Measurements from ENCODE around the gene SYNJ2. TPM values are rescaled to one million over a fixed set of nuclear protein-coding genes. Genes with fewer than 3 reads are reported as not detected.

The SYNJ2 gene
- total and polyA plus RNA-seq, 2 of the 4 experiments (the other 2 are of a cell fraction): 40.8 to 45.2 TPM

DNA sequence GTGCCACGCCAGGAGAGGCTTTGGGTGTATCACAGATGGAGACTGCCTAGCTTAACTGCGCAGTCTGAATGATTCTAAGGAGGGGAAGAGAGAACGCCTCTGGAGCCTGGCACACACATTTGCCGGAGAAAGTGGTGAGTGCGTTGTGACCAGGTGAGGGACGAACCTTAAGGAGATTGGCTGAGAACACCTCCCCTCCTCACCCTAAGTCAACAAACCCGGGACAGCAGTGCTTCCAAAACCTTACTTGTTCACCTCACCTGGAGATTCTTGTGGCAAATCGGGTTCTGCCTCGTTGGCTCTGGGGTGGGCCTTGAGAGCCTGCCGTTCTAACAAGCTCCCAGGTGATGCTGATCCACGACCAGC lies 9.4 kb downstream of the SYNJ2 start (continued):
- TF ChIP-seq MXI1 (IDR thresholded peaks at IDR 0.05; ENCODE audit: borderline replicate concordance, low read depth, low read length) (no peak), CEBPB (IDR thresholded peaks at IDR 0.05; ENCODE audit: low read depth, low read length) (no peak), BHLHE40 (IDR thresholded peaks at IDR 0.05; ENCODE audit: low read depth, low read length) (no peak)

DNA sequence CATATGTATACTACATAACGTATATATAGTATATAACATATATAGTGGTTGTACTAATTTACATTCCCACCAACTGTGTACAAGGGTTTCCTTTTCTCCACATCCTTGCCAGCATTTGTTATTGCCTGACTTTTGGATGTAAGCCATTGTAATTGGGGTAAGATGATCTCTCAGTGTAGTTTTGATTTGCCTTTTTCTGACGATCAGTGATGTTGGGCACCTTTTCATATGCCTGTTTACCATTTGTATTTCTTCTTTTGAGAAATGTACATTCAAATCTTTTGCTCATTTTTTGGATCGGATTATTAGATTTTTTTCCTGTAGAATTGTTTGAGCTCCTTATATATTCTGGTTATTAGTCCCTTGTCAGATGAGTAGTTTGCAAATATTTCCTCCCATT lies 11.4 kb downstream of the SYNJ2 start:
- CTCF ChIA-PET: interaction anchor here (0.6 to 1.2 kb wide), 2 partner anchors 9 to 50 kb away, joined by 3 read pairs; no protein-coding TSS in a partner anchor
- H4K8ac ChIP-seq (ENCODE audit: low read depth in 2 of 2, low read length in 2 of 2): no peak overlapping the region
- H2BK5ac ChIP-seq (ENCODE audit: low read depth, low read length, poor library complexity, severe bottlenecking): no peak overlapping the region
- BruUV-seq (replicated peaks): no TSS peak
- no peaks in the 10 kb centered on the region for H3K9me3 ChIP-seq (ENCODE audit: control insufficient read depth, insufficient read depth, low read length)
- H2BK20ac ChIP-seq (ENCODE audit: low read depth, low read length): no peak overlapping the region
- no peak overlapping the region for H3K18ac ChIP-seq (ENCODE audit: low read depth, low read length)
- DNase-seq (no peak), ATAC-seq (ENCODE audit: low read depth) (no peak)
- no peak overlapping the region for H2AFZ ChIP-seq (replicated peaks; ENCODE audit: low read length, poor library complexity)
- peaks cover 29 to 91% of the 10 kb centered on the region in 2 experiments for H3K79me1 ChIP-seq (ENCODE audit: low read depth in 1 of 2, low read length in 2 of 2)
- H3K9ac ChIP-seq (ENCODE audit: low read depth, low read length): no peak overlapping the region
- no peak overlapping the region for H3K23ac ChIP-seq (ENCODE audit: low read depth, low read length)
- no CpG with 5 or more reads among the region's 3 CpGs for WGBS, 2 experiments (ENCODE audit: extremely low coverage in 2 of 2, insufficient read length in 1 of 2)
- POLR2A ChIA-PET (ENCODE audit: unreplicated experiment): interaction anchor here (0.6 kb wide), 1 partner anchor 15 kb away, joined by 3 read pairs; no protein-coding TSS in a partner anchor
- no peak overlapping the region for H2AK9ac ChIP-seq (replicated peaks; ENCODE audit: low read depth, low read length, poor library complexity)
- no peak overlapping the region for H3K27ac ChIP-seq (ENCODE audit: insufficient read depth, low read length)
- no peak overlapping the region for H2BK15ac ChIP-seq (ENCODE audit: low read depth, low read length)
- peaks cover 5% of the 10 kb centered on the region for H3K36me3 ChIP-seq (ENCODE audit: control insufficient read depth, insufficient read depth, low read length)
- intact Hi-C loops (cut with micrococcal nuclease): no loop called here
- H3K27me3 ChIP-seq (ENCODE audit: control insufficient read depth, insufficient read depth, low read length): no peaks in the 10 kb centered on the region
- dilution Hi-C loops (cut with HindIII; ENCODE audit: low sequenced_read_pairs, unreplicated experiment): no loop called here
- H2AK5ac ChIP-seq (ENCODE audit: low read depth, low read length): no peak overlapping the region
- no peak overlapping the region for H3K56ac ChIP-seq (ENCODE audit: extremely low read depth, insufficient read depth, low read length)
- peaks cover 32% of the 10 kb centered on the region for H3K4me1 ChIP-seq (ENCODE audit: control insufficient read depth, insufficient read depth, low read length)
- no peak overlapping the region for H3K4ac ChIP-seq (ENCODE audit: low read depth, low read length)
- peaks cover 46% of the 10 kb centered on the region for H3K9me1 ChIP-seq (ENCODE audit: insufficient read depth, low read length)
- in situ Hi-C loops (cut with MboI; ENCODE audit: low sequenced_read_pairs): no loop called here
- H3K14ac ChIP-seq (replicated peaks; ENCODE audit: low read depth, low read length): no peak overlapping the region
- no peak overlapping the region for H3K4me3 ChIP-seq (ENCODE audit: insufficient read depth, low read depth, low read length)
- H4K91ac ChIP-seq (ENCODE audit: insufficient read depth, low read depth, low read length): no peak overlapping the region
- peaks cover 76% of the 10 kb centered on the region for H4K20me1 ChIP-seq (ENCODE audit: insufficient read depth, low read length)
- H4K5ac ChIP-seq (ENCODE audit: low read depth, low read length): no peak overlapping the region
- no peak overlapping the region for H3K4me2 ChIP-seq (ENCODE audit: low read depth, low read length)
- no peak overlapping the region for H2BK120ac ChIP-seq (ENCODE audit: low read depth, low read length)
- no peak for TF ChIP-seq NFE2L2 (IDR thresholded peaks at IDR 0.05; ENCODE audit: low read depth, low read length)
- TF ChIP-seq, protein P1, sequence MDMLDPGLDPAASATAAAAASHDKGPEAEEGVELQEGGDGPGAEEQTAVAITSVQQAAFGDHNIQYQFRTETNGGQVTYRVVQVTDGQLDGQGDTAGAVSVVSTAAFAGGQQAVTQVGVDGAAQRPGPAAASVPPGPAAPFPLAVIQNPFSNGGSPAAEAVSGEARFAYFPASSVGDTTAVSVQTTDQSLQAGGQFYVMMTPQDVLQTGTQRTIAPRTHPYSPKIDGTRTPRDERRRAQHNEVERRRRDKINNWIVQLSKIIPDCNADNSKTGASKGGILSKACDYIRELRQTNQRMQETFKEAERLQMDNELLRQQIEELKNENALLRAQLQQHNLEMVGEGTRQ (IDR thresholded peaks at IDR 0.05; ENCODE audit: low read depth, low read length): no peak
- no peak for TF ChIP-seq MAFK (IDR thresholded peaks at IDR 0.05; ENCODE audit: low read depth, low read length)
- TF ChIP-seq RCOR1 (IDR thresholded peaks at IDR 0.05; ENCODE audit: insufficient replicate concordance, low read length): no peak
- TF ChIP-seq, protein P2, sequence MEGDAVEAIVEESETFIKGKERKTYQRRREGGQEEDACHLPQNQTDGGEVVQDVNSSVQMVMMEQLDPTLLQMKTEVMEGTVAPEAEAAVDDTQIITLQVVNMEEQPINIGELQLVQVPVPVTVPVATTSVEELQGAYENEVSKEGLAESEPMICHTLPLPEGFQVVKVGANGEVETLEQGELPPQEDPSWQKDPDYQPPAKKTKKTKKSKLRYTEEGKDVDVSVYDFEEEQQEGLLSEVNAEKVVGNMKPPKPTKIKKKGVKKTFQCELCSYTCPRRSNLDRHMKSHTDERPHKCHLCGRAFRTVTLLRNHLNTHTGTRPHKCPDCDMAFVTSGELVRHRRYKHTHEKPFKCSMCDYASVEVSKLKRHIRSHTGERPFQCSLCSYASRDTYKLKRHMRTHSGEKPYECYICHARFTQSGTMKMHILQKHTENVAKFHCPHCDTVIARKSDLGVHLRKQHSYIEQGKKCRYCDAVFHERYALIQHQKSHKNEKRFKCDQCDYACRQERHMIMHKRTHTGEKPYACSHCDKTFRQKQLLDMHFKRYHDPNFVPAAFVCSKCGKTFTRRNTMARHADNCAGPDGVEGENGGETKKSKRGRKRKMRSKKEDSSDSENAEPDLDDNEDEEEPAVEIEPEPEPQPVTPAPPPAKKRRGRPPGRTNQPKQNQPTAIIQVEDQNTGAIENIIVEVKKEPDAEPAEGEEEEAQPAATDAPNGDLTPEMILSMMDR (conservative IDR thresholded peaks at IDR 0.05; ENCODE audit: low read depth, low read length): no peak
- TF ChIP-seq, protein P3, sequence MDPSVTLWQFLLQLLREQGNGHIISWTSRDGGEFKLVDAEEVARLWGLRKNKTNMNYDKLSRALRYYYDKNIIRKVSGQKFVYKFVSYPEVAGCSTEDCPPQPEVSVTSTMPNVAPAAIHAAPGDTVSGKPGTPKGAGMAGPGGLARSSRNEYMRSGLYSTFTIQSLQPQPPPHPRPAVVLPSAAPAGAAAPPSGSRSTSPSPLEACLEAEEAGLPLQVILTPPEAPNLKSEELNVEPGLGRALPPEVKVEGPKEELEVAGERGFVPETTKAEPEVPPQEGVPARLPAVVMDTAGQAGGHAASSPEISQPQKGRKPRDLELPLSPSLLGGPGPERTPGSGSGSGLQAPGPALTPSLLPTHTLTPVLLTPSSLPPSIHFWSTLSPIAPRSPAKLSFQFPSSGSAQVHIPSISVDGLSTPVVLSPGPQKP (IDR thresholded peaks at IDR 0.05; ENCODE audit: borderline replicate concordance, low read depth, low read length): no peak
- TF ChIP-seq MXI1 (IDR thresholded peaks at IDR 0.05; ENCODE audit: borderline replicate concordance, low read depth, low read length): no peak
- no peak for TF ChIP-seq RAD21 (IDR thresholded peaks at IDR 0.05; ENCODE audit: low read length)
- no peak for TF ChIP-seq FOS (IDR thresholded peaks at IDR 0.05; ENCODE audit: low read depth, low read length)
- no peak for TF ChIP-seq POLR2A (IDR thresholded peaks at IDR 0.05; ENCODE audit: low read depth, low read length)
- no peak for TF ChIP-seq CEBPB (IDR thresholded peaks at IDR 0.05; ENCODE audit: low read depth, low read length)
- no peak for TF ChIP-seq MAZ (IDR thresholded peaks at IDR 0.05; ENCODE audit: borderline replicate concordance, low read depth, low read length)
- no peak for TF ChIP-seq BHLHE40 (IDR thresholded peaks at IDR 0.05; ENCODE audit: low read depth, low read length)
- no peak for TF ChIP-seq CHD1 (IDR thresholded peaks at IDR 0.05; ENCODE audit: low read depth, low read length)
